Measurements from ENCODE around the gene LIN52.

- no peak for TF ChIP-seq CTCF (conservative IDR thresholded peaks at IDR 0.05 in 1 of 2, IDR thresholded peaks at IDR 0.05 in 1 of 2; ENCODE audit: extremely low read depth in 1 of 2, insufficient read depth in 1 of 2, low read depth in 1 of 2, low read length in 2 of 2)
- no peak for TF ChIP-seq EZH2 (IDR thresholded peaks at IDR 0.05; ENCODE audit: borderline replicate concordance, low read length)
Observed at GRCh38 chr14:74190927-74191575, 106.3 kb downstream of the LIN52 start.

Data from mammary epithelial cell (primary cell).